CD4-positive, alpha-beta T cell treated with Interleukin-15 for 1 hour (primary cell): Measurements from ENCODE around the gene ACCSL.

Experiments used
- DNase-seq: peaks from one replicate; pipeline ENCODE4 v3.0.0-alpha.2; 2020

Gene ACCSL

DNA sequence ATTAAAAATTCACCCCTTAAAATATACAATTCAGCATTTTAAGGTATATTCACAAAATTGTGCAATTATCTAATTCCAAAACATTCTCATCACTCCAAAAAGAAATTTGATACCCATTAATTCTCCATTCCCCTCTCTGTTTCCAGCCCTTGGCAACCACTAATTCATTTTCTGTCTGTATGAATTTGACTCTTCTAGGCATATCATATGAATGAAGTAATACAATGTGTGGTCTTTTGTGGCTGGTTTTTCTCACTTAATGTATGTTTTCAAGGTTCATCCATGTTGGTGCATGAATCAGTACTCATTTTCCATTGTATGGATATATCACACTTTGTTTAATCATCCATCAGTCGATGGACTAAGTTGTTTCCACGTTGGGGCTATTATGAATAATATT is 29.0 kb upstream of the ACCSL start:
- DNase-seq: no peak

DNA sequence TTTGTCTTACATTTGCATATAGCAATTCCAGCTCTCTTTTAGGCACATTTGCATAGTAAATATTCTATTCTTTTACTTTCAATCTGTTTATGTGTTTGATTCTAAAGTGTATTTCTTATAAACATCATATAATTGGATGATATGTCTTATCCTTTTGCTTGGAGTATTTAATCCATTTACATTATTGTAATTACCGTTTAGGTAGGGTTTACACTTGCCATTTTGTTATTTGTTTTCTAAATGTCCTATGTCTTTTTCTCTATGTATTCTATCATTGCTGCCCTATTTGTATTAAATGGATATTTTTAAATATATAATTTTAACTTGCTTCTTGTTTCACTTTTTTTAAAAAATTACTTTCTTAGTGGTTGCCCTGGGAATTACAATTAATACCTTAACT is 22.8 kb upstream of the ACCSL start:
- DNase-seq: no peak

DNA sequence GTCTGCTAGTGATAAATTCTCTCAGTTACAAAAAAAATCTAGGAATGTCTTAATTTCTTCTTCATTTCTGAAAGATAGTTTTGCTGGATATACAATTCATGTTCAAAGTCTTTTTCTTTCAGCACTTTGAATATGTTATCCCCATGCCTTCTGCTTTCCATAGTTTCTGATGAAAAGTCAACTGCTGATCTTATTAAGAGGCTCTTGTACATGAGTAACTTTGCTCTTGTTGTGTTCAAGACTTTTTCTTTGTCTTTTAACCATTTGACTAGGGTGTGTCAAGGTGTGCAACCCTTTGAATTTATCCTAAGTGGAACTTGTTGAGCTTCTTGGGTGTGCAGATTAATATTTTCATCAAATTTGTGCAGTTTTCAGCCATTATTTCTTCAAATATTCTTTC is 22.1 kb upstream of the ACCSL start:
- DNase-seq: no peak

DNA sequence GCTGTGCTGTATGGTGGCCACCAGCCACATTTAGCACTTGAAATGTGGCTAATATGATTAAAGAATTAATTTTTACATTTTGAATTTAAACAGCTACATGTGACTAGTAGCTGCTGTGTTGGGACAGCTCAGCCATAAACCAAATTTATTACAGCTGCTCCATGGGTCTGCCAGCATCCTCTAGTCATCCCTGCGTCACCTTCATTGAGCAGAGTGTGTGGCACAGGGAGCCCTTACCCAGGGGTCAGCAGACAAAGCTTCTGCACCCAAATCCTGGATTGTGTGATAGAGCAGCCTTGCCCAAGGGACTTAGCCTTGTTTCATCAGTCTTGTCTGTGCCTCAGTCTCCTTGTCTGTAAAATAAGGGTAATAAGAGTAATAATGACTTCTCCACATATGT is 19.4 kb upstream of the ACCSL start:
- DNase-seq: no peak

DNA sequence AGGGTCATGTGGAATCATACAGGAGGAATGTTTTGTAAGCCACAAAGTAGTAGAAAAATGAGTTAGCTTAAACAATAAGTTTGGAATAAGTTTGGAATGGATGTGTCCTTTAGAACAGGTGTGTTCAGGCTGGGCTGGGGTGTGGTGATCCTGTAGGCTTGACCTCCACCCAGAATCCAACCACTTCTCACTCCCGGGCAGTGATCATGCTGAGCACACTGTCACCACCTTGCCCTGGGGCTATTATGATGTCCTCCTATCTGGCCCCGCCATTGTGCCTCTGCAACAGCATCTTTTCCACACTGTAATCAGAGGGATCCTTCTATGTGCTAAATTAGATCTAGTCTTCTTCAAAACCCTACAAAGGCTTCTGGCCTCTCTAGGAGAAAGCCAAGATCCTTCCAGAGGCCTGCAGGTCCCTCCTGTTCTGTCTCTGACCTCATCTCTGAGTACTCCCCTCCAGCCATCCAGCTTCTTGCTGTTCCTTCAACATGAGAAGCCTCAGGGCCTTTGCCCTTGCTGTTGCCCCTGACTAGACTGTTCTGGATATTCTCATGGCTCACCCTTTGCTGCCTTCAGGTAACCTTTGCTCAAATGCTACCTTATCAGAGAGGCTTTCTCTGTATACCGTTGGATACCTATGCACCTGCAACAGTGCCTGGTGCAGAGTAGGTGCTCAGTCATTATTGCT is 18.8 kb upstream of the ACCSL start:
- no peak for DNase-seq

- no peak for DNase-seq
These were observed 18.3 kb upstream of the ACCSL start for GRCh38 chr11:44029507-44029845.

GRCh38 chr11:44029977-44030911 is 17.5 kb upstream of the ACCSL start:
- no peak for DNase-seq

DNA sequence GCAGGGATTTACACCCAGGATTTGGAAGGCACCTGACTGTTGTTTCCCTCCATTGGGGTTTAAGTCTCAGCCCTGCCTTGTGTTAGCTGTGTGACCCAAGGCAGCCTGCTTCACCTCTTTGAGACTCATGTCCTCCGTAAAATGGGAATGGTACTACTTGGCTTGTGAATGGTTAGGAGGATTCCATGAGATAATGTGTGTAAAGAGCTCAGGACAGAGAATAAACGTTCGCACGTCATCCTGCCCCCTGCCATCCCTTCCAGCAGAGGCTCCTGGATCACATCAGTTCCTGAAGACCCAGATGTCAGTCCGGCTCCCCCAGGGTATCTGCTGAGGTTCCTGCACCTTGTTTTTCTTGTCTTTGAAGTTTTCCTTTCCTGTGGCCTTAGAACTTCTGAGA is 16.8 kb upstream of the ACCSL start:
- DNase-seq: no peak

GRCh38 chr11:44031549-44031948 is 16.2 kb upstream of the ACCSL start:
- no peak for DNase-seq

- no peak for DNase-seq
These were observed 15.3 kb upstream of the ACCSL start for GRCh38 chr11:44032299-44033085.

GRCh38 chr11:44033411-44033850 is 14.3 kb upstream of the ACCSL start:
- DNase-seq: no peak

- no peak for DNase-seq
These were observed 13.9 kb upstream of the ACCSL start for GRCh38 chr11:44033856-44034255.

DNA sequence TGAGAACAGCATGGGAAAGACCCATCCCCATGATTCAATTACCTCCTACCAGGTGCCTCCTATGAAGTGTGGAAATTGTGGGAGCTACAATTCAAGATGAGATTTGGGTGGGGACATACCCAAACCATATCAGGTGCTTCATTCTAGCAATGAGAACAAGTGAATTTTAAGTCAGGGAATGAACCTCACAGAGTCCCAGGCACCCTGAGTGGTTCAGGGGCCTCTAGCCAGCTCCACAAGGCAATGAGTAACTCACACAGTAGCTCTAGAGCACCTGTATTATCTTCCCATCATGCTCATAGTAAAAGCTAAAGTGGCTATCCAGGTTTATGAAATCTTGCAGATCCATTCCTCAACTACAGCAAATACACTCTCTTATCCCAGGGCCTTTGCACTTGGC is 13.1 kb upstream of the ACCSL start:
- no peak for DNase-seq

DNA sequence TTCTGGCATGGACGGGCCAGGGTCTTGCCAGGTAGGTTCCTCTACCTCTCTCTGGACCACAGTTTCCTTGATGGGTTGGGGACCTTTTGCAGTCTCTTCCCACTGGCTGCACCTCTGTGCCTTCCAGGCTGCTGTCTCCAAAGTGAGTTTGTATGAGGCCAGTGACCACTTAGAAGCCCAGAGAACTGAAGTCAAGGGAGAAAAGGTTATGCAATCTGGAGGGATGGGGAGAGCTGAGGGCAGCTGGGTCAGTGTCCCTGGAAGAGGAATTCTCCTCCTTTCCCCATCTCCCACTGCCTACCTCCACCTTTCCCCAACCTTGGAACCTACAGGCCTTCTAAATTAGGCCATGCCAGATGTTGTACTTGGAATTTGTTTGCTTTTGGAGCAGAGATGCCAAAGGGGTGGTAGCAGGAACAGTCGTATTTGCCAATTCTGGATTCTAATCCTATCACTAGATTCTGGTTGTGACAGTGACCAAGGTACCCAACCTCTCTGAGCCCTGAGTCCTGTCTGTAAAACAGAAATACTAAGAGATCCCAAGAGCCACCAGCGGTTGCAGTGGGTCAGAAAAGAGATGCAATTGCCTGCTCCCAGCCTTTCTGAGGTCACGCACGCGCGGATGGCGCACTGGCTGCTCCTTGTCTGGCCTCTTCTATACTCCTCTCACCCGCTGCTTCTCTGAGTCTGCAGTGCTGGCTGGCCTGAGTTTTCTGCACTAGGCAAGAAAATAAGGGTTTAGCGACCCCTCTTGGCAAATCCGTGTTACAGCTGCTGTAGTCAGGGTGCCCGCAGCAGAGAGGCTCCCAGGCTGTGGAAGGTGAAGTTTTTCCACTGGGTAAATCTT is 10.7 kb upstream of the ACCSL start:
- DNase-seq: no peak

- no peak for DNase-seq
These were observed 10.2 kb upstream of the ACCSL start for GRCh38 chr11:44037658-44037998.

DNA sequence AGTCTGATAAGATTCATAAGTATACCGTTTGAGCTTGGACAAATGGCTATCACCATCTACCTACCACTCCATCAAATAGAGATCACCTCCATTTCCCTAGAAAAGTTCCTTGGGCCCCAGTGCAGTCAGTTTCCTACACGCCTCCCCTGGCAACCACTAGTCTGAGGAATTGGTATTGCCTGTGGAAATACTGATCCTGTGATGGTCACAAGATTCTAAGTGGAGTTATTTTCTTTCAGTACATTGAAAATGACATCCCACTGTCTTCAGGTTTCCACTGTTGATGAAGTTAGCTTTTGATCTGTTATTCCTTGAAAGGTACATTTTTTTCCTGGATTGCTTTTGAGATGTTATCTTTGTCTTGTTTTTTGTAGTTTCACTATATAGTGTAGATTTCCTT is 4.6 kb upstream of the ACCSL start:
- DNase-seq: no peak

GRCh38 chr11:44046182-44046581 is 1.6 kb upstream of the ACCSL start:
- no peak for DNase-seq

DNA sequence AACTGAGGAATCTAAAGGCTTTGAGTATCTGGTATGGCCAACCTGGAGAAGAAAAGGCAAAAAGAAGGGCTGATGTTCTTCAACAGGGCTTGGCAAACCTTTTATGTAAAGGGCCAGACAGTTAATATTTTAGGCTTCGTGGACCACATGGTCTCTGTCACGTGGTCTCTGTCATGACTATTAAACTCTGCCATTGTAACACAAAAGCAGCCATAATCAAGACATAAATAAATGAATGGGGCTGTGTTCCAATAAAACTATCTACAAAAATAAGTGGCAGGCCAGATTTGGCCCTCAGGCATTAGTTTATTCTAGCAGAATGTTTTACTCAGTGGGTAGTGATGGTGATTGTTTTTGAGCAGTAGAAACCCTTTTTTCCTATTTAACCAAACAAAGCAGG is 483 bp upstream of the ACCSL start:
- no peak for DNase-seq

DNA sequence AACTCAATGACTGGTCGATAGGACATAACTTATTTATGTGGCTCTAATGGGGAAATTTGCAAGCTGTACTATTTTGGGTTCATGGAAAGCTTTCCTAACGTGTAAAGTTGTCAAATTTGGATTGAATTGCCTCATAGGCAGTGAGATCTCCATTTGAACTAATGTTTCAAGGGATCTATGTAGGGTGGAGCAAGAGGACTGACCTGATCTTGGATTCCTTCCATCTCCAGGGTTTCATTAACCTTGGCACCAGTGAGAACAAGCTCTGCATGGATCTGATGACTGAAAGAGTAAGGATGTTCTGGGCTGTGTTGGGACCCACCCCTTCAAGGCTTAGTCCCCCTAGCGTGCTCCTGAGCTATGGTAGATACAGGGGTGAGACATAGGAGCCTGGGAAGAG is 2.1 kb downstream of the ACCSL start:
- DNase-seq: no peak

- DNase-seq: no peak
These were observed 3.4 kb downstream of the ACCSL start for GRCh38 chr11:44051171-44051570.

- DNase-seq: no peak
These were observed 9.6 kb downstream of the ACCSL start for GRCh38 chr11:44057340-44057739.

DNA sequence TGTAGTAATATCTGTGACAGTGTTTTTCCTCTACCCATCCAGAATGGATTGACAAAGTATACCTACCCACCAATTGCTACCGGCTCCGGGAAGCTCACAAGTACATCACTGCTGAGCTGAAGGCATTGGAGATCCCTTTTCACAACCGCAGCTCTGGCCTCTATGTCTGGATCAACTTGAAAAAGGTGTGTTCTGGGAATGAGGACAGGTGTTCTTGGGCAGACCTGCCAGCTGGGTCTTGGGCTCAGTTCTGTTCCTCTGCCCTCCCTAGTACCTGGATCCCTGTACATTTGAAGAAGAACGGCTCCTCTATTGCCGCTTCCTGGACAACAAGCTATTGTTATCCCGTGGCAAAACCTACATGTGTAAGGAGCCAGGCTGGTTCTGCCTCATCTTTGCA is 10.5 kb downstream of the ACCSL start:
- no peak for DNase-seq

DNA sequence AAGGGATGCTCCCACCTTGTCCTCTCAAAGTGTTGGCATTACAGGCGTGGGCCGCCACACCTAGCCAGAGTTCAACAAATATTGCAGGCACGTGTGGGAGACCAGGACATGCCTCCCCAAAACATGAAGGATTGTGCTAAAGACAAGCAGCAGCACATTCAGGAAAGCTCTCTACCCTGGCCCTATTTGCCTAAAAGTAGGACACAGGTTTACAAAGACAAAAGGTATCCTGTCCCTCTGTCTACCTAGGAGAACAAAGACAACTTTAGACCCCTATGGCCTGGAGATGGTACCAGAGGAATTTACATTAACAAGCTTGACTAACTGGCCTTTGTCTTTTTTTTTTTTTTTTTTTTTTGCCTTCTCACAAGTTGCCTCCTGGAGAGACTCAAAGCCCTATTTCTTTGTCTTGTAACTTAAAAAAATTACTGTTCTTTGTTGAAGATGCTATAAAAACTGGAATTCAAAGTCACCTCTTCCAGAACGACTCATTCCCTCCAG is 17.4 kb downstream of the ACCSL start:
- no peak for DNase-seq
